ENCODE measurements around the gene FAM53A. TPM values are rescaled to one million over a fixed set of nuclear protein-coding genes. Genes with fewer than 3 reads are reported as not detected.

Gene FAM53A, protein sequence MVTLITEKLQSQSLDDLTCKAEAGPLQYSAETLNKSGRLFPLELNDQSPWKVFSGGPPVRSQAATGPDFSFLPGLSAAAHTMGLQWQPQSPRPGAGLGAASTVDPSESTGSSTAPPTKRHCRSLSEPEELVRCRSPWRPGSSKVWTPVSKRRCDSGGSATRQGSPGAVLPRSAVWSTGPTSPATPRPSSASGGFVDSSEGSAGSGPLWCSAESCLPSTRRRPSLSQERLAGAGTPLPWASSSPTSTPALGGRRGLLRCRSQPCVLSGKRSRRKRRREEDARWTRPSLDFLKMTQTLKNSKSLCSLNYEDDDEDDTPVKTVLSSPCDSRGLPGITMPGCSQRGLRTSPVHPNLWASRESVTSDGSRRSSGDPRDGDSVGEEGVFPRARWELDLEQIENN
- total RNA-seq = 1 to 10 TPM in 1 of 2 donors, under 1 TPM in 1; 0.66 to 2.3 TPM

DNA sequence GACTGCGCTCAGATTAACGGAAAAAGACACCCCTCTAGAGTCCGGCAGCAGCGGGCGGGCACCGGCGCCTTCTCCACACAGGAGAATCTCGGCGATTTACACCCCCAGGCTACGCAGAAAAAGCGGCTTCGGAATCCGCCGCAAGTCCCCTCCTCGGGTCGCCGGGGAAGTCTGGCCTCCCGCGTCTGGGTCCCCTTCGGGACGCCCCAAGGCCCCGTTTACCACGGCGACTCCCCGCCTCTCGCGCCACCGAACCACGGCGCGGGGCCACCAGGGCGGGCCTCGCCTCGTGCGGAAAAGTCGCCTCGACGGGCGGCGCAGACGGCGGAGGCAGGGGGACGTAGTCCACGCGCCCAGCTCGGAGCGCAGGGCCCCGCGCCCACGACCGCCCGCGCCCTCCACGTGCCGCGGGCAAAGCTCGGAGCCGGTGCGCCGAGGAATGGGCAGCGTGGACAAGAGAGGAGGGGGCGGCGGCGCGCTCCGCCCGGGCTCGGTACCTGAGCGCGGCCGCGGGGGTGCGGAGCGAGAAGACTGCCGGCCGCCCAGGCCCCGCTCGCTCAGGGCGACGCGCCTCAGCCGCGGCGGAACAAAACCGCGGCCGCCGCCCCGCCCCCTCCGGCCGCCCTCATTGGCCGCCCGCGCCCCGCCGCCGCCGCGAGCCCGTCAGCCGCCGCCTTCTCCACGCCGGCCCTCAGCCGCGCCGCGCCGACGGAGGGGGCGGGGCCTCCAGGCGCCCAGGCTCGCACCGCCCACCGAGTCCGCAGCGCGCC, at the start of gene FAM53A:
TSS of gene FAM53A (minus strand) at position 578 of the 770 bp plus-strand sequence. CDS start 15,572 bp downstream, outside the sequence.
- ATAC-seq (peak; percentile 96), DNase-seq (peak; percentile 28 to 98 (median 94))
- peaks cover 20% of the 10 kb centered on the region for H3K4me1 ChIP-seq
- intact Hi-C loops (cut with DNase I) = no loop called here
- H3K4me3 ChIP-seq = peak within 1 kb of the TSS; percentile 3 to 24
- H3K36me3 ChIP-seq (replicated peaks in 1 of 2; ENCODE audit: insufficient read depth in 1 of 2, low read depth in 2 of 2) = no peaks in the 10 kb centered on the region
- TF ChIP-seq POLR2A (IDR thresholded peaks at IDR 0.05) (peak in 2 of 3 donors; percentile 19 to 51), CTCF (IDR thresholded peaks at IDR 0.05) (peak in 2 of 7 experiments; percentile 2 to 9)
- peak within 1 kb of the TSS; percentile 42 to 76 (median 72) for H3K27ac ChIP-seq
- H3K27me3 ChIP-seq = no peaks in the 10 kb centered on the region
- WGBS, 2 donors = 2% methylated on average over 6 to 89 of the region's 118 CpGs
- H3K9me3 ChIP-seq = no peaks in the 10 kb centered on the region

- Histone ChIP-seq H3K4me3 (no peak overlapping the region), H3K27me3 (no peaks in the 10 kb centered on the region), H3K36me3 (replicated peaks in 1 of 2; ENCODE audit: insufficient read depth in 1 of 2, low read depth in 2 of 2) (no peaks in the 10 kb centered on the region), H3K27ac (no peak overlapping the region), H3K4me1 (peaks cover 11% of the 10 kb centered on the region), H3K9me3 (peaks cover 0 to under 1% (median 0%) of the 10 kb centered on the region in 3 donors)
- ATAC-seq (no peak), DNase-seq (no peak)
- intact Hi-C loops (cut with DNase I) = no loop called here
- 95% methylated on average over 10 of the region's 10 CpGs for WGBS, 2 donors
- TF ChIP-seq POLR2A (IDR thresholded peaks at IDR 0.05) (no peak), CTCF (IDR thresholded peaks at IDR 0.05) (no peak)
Measured at GRCh38 chr4:1732911-1733310, 48.8 kb upstream of the FAM53A start.

GRCh38 chr4:1731180-1731579, 47.1 kb upstream of the FAM53A start:
- H3K27ac ChIP-seq = no peak overlapping the region
- 94% methylated on average over 9 to 10 of the region's 10 CpGs for WGBS, 2 donors
- peaks cover 28% of the 10 kb centered on the region for H3K4me1 ChIP-seq
- DNase-seq (no peak), ATAC-seq (no peak)
- no peaks in the 10 kb centered on the region for H3K9me3 ChIP-seq
- H3K36me3 ChIP-seq (replicated peaks in 1 of 2; ENCODE audit: insufficient read depth in 1 of 2, low read depth in 2 of 2) = no peaks in the 10 kb centered on the region
- H3K27me3 ChIP-seq = no peaks in the 10 kb centered on the region
- H3K4me3 ChIP-seq = no peak overlapping the region
- intact Hi-C loops (cut with DNase I) = no loop called here
- no peak for TF ChIP-seq POLR2A (IDR thresholded peaks at IDR 0.05)
- no peak for TF ChIP-seq CTCF (IDR thresholded peaks at IDR 0.05)

GRCh38 chr4:1730532-1731135, 46.5 kb upstream of the FAM53A start:
- ATAC-seq (no peak), DNase-seq (no peak)
- H3K4me1 ChIP-seq = peaks cover 34% of the 10 kb centered on the region
- no peaks in the 10 kb centered on the region for H3K27me3 ChIP-seq
- H3K4me3 ChIP-seq = no peak overlapping the region
- TF ChIP-seq CTCF (IDR thresholded peaks at IDR 0.05) (no peak), POLR2A (IDR thresholded peaks at IDR 0.05) (no peak)
- no peaks in the 10 kb centered on the region for H3K9me3 ChIP-seq
- no peak overlapping the region for H3K27ac ChIP-seq
- H3K36me3 ChIP-seq (replicated peaks in 1 of 2; ENCODE audit: insufficient read depth in 1 of 2, low read depth in 2 of 2) = no peaks in the 10 kb centered on the region
- 94 to 96% methylated on average over 9 to 16 of the region's 16 CpGs for WGBS, 2 donors
- intact Hi-C loops (cut with DNase I) = no loop called here
